ENCODE measurements around the gene KCTD5.
"Not testable (repeated sequence)": the region's sequence is repeated elsewhere in the genome, so short reads cannot be mapped to it uniquely, and the experiment has no call there.

The KCTD5 gene

GRCh38 chr16:2710711-2711231, 28.4 kb downstream of the KCTD5 start:
- no peak for DNase-seq

- no peak for DNase-seq
Observed at GRCh38 chr16:2711370-2712062, 29.2 kb downstream of the KCTD5 start.

GRCh38 chr16:2712063-2712441, 29.7 kb downstream of the KCTD5 start:
- no peak for DNase-seq

- no peak for DNase-seq
Observed at GRCh38 chr16:2712546-2712945, 30.2 kb downstream of the KCTD5 start.

GRCh38 chr16:2713523-2713922, 31.2 kb downstream of the KCTD5 start:
- DNase-seq: no peak

- no peak for DNase-seq
Observed at GRCh38 chr16:2713985-2714774, 31.9 kb downstream of the KCTD5 start.

- DNase-seq: no peak
Observed at GRCh38 chr16:2715064-2715463, 32.7 kb downstream of the KCTD5 start.

GRCh38 chr16:2715519-2715918, 33.2 kb downstream of the KCTD5 start:
- no peak for DNase-seq

- no peak for DNase-seq
Observed at GRCh38 chr16:2715966-2716885, 33.9 kb downstream of the KCTD5 start.

GRCh38 chr16:2716948-2717347, 34.6 kb downstream of the KCTD5 start:
- no peak for DNase-seq

- DNase-seq: no peak
Observed at GRCh38 chr16:2717383-2718263, 35.3 kb downstream of the KCTD5 start.

- no peak for DNase-seq
Observed at GRCh38 chr16:2719328-2720063, 37.2 kb downstream of the KCTD5 start.

- DNase-seq: no peak
Observed at GRCh38 chr16:2720064-2720457, 37.7 kb downstream of the KCTD5 start, which contains the start of gene PRSS27. Gene PRSS27 (minus strand): TSS chr16:2720224. CDS start chr16:2720160, 64 bp downstream.

- peak; percentile 73 for DNase-seq
Observed at GRCh38 chr16:2720719-2721633, 38.7 kb downstream of the KCTD5 start.

GRCh38 chr16:2721634-2722173, 39.4 kb downstream of the KCTD5 start:
- DNase-seq: not testable (repeated sequence)

GRCh38 chr16:2724088-2724676, 41.9 kb downstream of the KCTD5 start:
- DNase-seq: no peak

GRCh38 chr16:2724816-2725348, 42.6 kb downstream of the KCTD5 start:
- no peak for DNase-seq

GRCh38 chr16:2726923-2727322, 44.6 kb downstream of the KCTD5 start:
- DNase-seq: no peak

- DNase-seq: no peak
Observed at GRCh38 chr16:2728034-2728433, 45.7 kb downstream of the KCTD5 start.

All from NCI-H1105 (cell line).